Stimulated activated CD8-positive, alpha-beta memory T cell treated with anti-CD3 and anti-CD28 coated beads, Interleukin-15, amount 100 ng/mL, for 1 hour (primary cell): Measurements from ENCODE around the gene ZBTB24.
A peak's percentile ranks its signal among the peaks of the same experiment; 100 is the strongest.
"Not testable (repeated sequence)": the region's sequence is repeated elsewhere in the genome, so short reads cannot be mapped to it uniquely, and the experiment has no call there.

Experiments
- DNase-seq: peaks from one replicate; pipeline ENCODE4 v3.0.0-alpha.2; 2020; ENCODE audit warnings: low read depth

Gene ZBTB24

DNA sequence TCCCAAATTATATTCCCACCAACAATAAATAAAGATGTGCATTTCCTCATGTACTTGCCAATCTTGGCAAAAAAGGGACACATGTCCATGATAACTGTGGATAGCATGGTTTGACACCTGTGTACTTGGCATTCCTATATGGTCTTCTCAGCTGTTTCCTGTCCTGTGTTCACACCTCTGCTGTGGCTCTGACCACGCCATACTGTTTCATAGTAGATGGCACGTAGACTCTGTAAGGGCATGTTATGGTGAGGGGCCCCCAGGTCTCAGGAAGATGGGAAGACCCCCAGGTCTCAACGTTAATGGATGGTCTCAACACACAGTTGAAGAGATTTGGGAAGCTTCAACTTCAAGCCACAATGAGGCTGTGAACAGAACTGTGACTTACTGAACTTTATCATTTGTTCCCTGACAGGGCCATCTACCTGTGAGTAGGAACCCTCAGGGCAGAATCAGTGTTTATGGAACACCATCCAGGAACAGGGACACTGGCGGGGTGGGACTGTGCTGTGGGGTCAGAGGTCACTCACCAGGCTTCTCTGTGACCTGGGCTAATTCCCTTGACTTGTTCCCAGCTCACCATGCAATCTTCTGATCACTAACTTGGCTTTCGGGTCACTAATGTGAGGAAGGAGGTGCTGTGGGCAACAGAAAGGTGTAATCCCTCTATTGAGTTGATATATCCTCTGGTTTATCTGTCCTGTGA is 11.8 kb downstream of the ZBTB24 start:
- no peak for DNase-seq

DNA sequence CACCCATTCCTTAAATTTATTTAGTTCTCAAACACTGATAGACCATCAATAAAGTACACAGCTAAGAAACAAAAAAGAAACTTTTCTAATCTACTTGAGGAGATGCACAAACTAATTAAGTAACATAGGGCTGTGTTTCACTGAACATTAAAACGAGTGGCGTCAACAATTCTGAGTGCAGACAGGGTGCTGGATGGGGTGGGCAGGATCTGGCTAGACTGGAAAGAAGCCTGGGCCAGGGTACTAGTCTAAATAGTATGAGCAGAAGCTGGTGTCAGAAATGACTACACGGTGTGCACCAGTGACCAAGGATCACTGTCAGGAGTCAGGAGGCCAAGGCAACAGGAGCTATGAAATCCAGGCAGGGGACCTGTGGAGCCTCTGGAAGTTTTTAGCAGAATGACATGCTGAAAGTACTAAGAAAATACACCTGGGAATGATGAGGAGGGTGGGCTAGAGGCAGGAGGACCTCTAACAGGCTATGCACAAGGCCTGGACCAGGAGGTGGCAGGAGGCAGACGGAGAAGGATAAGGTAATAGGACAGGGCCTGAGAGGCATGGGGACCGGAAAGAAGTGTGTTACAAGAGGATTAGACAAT is 13.3 kb downstream of the ZBTB24 start:
- no peak for DNase-seq

DNA sequence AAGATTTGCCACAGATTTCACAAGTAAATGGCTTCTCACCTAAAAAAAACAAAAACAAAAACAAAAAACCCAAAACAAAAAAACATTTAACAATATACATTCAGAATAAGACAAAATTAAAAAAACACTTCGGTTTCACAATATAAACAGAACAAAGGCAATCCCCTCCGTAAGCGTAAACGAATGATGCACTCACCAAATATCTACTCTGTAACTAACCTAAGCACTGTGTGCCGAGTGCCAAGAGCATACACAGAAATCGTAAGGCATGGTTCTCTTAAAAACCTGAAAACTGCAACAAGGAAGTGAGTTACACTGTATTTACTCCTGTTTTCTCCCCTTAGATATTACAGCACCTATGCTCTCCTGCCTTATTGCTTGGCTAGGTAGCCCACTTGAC is 15.3 kb downstream of the ZBTB24 start:
- DNase-seq: no peak

DNA sequence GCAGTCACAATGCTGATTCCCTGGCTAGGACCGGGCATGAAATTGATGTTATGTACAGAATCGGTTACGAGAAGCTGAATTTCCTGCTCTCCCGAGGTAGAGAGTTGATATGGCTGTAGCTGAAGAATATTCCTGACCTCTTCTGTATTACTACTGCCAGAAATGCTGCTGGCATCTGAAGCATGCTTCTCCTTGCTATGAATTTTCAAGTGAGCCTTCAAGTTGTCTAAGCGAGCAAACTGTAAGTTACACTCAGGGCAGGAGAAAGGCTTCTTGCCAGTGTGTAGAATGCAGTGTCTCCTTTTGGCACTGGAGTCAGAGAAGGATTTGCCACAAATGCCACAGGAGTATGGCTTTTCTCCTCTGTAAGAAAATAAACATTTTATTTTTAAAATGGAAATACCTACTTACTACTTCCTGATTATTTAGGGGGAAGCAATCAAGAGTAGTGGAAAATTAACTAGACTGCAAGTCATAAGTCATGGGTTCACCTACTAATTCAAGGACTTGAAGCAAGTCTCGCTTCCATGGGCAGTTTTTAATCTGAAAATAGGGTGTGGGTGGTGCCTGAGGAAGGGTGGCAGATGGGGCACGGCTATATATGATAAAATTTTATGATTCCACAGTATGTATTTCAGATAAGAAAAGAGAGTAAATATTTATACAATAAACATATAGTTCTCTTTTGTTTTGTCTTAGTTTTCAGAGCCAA is 16.7 kb downstream of the ZBTB24 start:
- DNase-seq: no peak

DNA sequence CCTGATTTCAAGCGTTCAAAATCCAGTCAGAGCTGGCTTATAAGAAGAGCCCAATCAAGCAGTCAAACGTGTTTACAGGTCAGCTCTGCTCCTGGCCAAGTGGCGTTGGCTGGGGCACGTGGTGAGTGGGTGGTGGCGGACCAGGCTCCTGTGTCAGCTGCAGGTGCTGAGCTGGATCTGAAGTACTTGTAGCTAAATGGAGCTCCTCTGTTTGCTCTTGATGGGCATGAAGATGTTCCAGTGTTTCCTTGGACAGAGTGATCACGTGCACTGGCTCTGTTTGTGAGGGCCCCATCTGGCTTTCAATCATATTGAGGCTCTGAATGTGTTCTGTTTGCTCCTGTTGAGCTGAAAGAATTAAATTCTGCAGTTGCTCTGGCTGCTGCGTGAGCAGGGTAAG is 17.2 kb downstream of the ZBTB24 start:
- DNase-seq: no peak

DNA sequence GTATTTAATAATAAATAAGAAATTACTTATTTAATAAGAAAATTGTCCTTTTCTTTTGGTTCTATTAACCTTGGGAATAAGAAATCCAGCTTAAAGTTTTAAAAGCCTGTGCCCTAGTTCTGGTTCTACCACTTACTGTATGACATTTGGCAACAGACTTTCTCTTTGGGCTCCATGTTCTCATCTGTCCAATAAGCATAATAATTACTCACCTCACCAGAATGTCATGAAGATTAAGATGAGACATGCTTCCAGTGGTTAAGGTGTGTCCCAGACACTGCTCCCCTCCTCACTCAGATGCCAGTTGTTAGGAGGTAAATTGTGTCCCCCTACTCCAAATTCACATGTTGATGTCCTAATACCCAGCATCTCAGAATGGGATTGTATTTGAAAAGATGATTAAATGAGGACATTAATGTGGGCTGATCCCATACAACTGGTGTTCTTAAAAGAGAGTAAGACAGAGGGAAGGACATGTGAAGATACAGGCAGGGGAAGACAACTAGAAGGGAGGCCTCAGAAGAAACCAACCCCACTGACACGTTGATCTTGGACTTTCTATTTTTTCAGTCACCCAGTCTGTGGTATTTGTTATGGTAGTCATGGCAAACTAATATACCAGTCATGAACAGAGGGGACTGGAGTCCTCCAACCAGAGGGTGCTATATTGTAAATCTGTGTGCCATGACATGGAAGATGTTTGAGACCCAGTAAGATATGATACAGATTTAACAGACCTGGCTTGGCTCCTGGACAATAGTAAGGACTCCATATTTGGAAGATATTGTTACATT is 21.1 kb downstream of the ZBTB24 start:
- DNase-seq: no peak

DNA sequence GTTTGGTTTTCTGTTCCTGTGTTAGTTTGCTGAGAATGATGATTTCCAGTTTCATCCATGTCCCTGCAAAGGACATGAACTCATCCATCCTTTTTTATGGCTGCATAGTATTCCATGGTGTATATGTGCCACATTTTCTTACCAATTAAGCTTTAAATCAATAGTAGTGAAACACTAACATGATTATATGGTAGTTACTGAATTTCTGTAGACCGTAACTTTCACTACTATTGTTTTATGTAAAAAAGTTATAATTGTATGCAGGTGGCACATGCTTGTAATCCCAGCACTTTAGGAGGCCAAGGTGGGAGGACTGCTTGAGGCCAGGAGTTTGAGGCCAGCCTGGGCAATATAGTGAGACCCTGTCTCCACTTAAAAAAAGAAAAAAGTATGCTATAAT is 21.8 kb downstream of the ZBTB24 start:
- DNase-seq: not testable (repeated sequence)

DNA sequence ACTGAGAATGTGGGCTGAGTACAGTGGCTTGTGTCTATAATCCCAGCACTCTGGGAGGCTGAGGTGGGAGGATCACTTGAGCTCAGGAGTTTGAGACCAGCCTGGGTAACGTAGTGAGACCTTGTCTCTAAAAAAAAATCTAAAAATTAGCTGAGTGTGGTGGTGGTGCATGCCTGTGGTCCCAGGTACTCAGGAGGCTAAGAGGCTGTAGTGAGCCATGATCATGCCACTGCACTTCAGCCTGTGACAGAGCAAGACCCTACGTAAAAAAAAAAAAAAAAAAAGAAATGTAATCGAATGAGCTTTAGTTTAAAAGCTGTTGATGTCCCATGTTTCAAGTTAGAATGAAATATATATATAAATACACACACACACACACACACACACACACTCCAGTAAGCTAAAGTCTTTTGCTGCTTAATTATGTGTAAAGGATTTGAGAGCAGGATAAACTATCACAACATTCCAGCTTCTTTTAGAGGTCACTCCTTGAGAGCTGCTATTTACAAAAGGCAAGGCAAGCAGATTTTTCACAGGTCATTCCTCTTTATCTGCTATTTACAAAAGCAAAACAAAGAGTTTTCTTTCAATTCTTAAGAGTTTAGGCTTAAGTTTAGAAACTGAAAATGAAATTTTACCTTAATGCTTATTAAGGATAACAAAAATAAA is 22.7 kb downstream of the ZBTB24 start:
- DNase-seq: no peak

DNA sequence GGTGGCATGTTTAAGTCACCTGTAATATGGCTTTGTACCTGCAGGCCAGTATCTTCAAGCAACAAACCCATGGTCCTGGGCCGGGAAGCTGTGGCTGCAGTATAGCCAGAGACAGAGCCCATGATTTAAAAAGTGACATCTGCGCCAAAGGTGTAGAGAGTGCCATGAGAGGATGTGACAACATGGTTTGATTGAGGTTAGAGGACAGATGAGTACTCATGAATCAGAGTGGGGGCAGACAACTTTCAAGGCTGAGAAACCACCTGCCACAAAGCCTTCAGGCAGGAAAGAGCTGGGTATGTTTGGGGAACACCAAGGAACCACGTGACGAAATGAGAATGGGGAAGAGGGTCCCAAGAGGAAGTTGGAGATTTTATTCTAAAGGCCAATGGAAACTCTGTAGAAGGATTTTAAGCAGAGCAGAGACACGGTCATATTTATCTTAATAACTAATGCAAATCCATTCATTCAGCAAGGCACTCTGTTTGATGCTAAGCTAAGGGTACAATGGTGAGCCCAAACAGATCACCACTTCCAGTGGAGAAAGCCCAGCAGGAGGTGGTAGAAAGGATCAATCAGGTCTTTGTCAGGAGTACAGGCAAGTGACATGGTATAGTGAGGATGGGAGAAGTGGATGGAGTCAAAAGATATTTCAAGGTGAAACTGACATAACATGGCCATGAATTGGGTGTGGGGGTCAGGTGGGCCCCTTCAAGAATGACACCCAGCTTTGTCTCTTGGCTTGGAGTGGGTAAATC is 24.1 kb downstream of the ZBTB24 start:
- DNase-seq: no peak

DNA sequence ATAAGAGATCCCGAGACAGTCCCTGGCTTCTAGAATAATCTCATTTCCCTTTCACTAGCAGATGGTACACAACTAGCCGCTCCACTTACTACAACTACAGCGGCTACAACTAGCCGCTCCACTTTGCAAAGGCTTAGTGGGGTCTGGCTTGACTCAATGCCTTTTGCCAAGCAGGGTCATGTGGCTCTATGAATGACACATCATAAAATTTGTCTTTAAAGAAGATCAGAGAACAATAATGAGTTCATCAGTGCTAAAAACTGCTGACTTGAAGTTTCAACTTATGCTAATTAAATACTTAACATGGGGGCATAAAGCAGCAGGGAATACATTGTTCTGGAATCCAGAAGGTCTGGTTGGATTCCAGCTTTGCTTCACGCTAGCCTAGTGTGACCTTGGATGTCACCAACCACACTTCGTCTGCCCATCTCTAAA is 25.4 kb downstream of the ZBTB24 start:
- DNase-seq: no peak

DNA sequence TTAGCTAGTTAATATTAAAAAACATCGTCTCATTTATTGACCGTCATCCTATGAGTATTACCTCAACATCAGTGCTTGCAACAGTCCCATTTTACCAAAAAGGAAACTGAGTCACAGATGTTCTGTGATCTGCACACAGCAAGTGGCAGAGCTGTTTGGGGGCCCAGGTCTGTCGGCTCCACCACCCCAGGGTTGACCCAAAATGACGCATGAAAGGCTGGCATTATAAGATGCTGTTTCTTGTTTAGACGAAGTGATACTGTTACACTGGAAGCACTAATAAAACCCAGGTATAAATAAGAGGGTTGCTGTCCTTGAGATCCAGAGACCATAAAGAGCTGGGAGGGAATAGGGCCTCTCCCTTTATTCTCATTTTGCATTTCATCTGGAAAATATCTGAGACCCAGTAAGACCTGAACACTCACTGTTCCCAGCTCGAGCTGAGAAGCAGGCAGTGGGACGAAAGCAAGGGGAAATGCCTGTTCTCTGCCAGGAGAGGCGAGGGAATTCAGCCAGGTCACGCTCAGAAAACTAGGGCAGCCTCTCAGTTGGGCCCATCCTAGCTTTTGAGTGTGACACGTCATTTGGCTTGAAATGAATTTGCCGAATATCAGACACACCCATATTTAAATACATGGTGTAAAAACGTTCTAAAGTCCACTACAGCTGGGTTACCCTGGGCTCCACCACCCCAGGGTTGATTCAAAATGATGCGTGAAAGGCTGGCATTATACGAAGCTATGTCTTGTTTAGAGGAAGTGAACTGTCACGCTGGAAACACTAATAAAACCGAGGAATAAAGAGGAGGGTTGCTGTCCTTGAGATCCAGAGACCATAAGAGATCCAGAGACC is 26.1 kb downstream of the ZBTB24 start:
- DNase-seq: no peak

DNA sequence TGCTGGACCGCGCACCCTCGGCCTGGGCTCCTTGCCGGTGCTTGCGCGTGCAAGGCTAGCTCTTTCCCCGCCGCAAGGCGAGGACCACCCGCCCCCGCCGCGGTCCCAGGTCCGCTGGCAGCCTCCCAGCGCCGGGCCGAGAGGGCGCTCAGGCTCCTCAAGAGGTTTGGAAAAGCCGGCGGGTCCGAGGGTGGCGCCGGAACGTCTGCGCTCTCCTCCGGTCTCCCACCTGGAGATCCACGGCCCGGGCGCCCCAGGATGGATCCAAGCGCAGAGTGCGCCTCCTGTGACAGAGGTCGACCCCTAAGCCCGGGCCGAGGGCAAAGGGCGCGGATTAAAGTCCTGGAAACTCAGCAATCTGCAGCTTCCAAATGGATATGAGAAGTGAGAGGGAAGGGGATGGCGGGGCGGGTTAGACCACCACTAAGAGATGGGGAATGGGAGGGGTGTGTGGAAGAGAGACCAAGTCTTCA is 26.9 kb downstream of the ZBTB24 start:
- no peak for DNase-seq

DNA sequence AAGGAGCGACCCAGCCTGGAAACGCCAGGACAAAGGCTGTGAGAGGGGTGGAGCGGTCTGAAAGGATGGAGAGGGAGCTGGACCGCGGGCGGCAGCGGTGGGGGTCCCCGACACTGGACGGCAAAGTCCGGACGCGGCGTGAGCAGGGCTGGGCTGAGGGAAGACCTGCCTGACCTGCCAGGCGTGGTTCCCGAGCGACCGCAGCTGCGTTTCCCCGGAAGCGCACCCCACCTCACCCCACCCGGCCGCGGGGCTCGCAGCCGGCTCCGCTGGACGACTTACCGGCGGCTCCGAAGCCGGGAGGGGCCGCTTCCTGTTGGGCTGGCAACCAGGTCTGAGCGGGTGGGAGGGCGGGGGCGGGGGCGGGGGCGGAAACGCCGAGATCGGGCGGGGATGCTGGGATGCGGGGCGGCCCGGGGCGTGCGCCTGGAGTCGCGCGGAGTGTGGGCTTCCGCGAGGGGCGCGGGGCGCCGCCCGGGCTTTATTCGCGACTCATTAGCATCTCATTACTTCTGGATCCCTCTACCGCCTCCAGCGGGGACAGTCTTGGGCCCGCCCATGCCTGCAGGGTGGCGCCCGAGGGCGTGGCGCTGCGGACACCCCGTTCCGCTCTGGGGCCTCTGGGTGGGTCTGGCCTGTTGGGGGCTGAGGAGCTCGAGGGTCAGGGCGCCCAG is 27.4 kb downstream of the ZBTB24 start, which contains the start of gene MICAL1:
Gene MICAL1, minus strand, starts transcription at position 336 of the 674 bp plus-strand sequence. CDS start 1,576 bp downstream, outside the sequence.
- DNase-seq: peak; percentile 35

DNA sequence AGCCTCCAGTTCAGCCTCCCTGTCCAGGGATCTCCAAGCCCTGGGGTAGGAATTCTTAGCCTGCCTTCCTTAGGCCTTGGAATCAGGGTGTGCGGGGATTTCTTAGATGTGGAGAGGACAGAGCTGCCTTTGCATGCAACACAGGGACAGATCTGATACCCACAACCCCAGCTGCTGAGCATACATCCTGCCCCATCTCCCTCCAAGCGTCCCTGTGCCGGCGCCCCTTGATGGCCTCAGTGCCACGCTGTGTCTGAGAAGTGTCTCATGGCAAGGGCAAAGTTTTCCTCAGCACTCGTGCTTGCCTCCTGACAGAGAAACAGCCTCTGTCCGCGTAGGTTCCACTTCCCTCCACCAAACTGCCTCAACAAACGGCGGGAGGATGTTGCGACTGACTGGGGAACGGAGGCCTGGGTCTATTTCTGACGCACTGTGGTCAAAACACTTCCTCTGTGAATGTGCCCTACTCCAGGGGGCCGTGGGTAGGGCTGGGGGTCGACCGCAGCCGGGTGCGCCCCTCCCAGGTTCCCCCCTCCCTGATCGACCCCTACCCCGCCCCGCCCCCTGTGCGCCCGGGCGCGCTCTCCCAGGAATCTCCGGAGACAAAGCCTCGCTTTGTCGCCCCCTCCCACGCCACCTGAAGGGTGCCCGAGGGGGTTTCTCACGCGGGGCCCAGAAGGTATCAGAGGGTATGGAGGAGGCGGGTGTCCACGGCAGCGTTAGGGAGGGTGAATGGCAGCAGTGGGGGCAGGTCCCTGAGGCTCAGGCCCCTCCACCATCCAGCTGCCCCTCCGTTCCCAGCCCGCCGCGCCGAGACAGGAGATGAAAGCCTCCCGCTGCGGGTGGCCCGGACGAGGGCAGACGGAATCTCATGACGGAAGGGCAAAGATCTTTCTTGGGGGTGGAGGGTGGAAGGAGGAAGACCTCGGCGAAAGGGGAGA is 28.3 kb downstream of the ZBTB24 start:
- peak; percentile 41 for DNase-seq

DNA sequence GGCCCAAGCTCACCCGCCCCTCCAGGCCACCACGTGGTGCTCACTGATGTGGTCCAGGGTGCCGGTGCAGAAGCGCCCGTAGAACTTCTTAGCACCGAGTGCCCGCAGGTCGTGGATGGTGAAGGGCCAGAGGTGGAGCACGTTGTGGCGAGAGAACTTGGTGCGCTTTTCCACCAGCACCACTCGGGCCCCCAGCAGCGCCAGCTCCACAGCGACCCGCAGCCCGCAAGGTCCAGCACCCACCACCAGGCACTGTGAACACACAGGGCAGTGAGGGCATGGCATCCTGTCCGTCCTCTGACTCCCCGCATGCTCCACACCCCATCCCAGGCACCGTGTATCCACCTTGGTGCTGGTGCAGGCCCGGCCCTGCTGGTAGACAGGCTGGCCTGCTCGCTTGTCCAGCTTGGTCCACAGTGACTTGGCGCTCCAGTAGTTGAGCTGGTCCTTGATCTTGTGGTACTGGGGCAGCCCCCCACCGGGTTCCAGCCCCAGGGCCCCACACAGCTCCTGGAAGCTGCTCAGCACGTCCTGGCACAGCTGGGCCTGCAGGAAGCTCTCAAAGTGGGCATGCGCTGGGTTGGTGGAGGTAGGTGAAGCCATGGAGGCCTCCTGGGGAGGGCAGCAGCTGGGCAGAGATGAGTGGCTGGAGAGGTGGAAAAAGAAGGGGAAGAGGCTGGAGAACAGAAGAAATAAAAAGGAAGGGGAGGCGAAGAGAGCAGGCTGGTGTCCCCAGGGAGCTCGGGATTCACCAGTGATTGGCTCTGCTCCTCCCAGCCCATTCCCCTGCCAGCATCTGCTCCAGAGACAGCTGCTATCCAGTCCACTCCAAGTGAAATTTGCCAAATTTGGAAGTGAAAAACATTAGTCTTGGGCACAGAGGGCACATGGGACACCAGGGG is 29.2 kb downstream of the ZBTB24 start:
- DNase-seq: no peak

DNA sequence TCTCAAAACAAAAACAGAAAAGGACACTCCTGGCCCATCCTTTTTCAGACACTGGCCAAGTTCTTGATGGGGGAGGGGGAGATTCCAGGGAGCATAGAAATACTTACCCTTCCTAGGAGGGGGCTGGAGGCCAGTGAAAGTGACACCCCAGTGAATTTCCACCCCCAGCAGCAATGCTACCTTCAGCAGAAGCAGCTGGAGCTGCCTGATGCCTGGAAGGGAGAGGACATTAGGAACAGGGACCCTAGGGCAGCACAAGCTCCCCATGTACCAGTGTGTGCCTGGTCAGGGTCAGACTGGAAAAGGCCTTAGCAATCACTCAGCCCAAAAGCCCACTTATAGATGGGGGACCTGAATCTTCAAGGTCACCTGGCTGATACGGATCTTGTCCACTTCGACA is 29.9 kb downstream of the ZBTB24 start:
- DNase-seq: no peak

DNA sequence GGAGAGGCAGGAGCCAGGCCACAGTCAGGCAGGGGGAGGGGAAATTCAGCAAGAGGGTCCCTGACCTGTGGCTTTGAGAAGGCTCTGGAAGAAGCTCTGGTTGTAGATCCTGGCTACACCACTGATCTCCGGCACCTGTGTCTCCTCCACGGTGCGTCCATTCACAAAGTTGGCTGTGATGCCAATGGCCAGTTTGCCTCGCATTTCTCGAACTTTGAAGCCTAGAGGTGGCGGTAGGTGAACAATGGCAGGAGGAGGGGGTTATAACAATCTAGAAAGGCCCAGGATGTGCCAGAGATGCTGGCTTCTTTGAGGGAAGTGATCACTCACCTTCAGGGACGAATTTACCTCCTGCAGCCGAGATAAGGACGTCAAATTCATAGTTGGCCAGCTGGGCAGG is 30.8 kb downstream of the ZBTB24 start:
- DNase-seq: no peak
